HG03139 (cell line): ENCODE measurements around the gene RECK.
"Not testable (repeated sequence)": the region's sequence is repeated elsewhere in the genome, so short reads cannot be mapped to it uniquely, and the experiment has no call there.

Experiments
- ATAC-seq: cut with Tn5 transposase; IDR thresholded peaks from one replicate; pipeline ENCODE4 v1.9.1; 2021; ENCODE audit not compliant: unreplicated experiment

Gene RECK

GRCh38 chr9:36109071-36109470, 72.4 kb downstream of the RECK start:
- no peak for ATAC-seq

DNA sequence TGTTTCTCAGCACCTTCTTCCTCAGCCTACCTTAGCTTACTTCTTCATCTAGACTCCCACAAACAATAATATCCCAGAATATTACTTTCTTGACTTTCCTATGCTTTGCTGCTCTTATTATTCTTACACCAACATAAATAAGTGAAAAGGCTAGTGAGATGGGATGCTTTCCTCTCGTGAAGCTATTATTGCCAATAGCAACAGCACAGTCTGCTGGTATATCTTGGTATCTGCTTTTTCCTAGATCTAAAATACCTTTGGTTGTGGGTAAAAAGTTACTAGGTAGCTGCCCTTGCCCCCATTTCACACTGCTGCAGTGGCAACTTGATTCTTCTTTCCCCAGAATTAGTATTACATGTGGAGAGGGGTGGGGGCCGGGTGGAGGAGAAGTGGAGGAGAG, 73.7 kb downstream of the RECK start:
- ATAC-seq = no peak

DNA sequence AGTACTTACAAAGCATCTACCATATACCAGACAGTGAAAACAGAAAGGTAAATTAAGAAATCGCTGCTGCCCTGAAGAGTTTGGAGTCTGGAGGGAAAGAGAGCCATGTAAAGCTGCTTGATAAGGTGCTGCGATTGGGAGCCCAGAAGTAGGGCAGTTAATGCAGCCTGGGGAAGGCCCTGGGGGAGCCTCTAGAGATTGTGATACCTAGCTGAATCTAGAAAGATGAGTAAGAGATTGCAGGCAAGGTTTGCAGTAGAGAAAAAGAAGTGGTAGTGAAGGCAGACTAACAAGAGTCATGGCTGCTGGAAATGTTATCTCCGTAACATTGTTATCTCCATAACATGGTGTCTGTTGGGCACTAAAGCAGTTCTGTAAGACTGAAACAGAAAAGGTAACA, 75.8 kb downstream of the RECK start:
- ATAC-seq = no peak

DNA sequence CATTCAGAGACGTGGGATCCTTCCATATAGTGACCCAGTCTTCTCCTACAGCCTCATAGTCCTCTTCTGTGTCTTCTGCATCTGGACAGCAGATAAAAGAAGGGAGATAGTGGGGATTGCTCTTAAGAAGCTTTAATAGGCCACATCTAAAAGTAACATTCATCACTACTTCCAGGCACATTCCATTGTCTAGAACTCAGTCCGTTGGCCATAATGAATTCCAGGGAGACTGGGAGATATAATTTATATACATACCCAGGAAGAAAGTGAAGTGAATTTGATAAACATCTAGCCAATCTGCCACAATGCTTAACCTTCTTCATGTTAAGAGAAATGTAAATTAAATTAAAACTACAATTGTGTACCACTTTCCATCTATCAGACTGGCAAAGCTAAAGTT, 77.3 kb downstream of the RECK start:
- no peak for ATAC-seq

DNA sequence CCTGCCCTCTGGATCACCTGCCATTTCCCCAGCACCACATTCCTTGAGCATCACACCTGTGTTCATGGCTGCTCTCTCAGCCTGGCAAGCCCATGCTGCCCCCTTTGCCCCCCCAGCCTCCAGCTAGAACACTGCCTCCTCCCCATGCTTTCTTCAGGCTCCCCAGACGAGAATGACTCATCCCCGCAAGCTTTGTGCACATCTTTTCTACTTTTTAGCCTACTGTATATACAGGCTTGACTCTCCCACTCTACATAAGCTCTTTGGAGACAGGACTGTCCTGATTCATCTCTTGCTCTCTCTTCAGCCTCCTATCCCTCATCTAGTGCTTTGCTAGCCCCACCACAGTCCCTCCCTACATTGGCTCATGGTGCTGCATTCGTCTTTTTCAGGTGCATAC, 79.9 kb downstream of the RECK start:
- ATAC-seq = no peak

DNA sequence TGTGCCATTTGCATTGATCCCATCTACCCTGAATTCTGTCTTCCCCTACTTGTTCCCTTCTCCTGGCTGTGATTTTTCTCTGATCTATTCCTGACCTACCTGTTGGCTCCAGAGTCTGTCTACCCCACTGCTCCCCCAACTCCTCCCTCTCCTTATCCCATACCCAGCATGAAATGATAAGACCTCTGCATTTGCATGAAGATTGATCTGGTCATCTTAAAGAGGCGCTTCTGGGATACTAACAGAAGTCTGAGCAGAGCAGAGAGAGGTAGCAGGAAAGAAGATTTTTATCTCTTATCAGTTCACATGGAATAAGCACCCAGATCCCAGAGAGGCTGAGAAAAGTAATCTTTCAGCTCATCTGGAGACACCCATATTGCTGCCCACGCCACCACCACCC, 81.5 kb downstream of the RECK start:
- no peak for ATAC-seq

GRCh38 chr9:36118706-36119105, 82.0 kb downstream of the RECK start:
- ATAC-seq = no peak

- no peak for ATAC-seq
These were observed 82.8 kb downstream of the RECK start for GRCh38 chr9:36119476-36119875.

DNA sequence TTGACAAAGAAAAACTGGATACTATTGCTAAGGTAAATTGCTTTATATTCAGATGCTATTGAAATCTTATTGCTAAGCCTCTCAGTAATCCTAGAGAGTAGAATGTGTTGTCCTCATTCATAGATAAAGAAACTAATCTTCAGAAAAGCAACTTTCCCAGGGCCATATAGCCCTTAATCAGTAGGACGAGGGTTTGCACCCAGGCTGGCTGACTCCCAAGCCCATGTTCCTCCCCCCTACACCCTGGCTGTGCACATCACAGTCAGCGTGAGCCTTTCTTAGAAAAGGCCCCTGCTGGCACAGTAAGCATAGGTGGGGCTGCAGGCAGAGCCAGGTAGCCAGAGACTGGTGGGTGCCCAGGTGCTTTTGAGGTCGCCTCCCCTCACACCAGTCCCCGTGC, 84.0 kb downstream of the RECK start:
- no peak for ATAC-seq

DNA sequence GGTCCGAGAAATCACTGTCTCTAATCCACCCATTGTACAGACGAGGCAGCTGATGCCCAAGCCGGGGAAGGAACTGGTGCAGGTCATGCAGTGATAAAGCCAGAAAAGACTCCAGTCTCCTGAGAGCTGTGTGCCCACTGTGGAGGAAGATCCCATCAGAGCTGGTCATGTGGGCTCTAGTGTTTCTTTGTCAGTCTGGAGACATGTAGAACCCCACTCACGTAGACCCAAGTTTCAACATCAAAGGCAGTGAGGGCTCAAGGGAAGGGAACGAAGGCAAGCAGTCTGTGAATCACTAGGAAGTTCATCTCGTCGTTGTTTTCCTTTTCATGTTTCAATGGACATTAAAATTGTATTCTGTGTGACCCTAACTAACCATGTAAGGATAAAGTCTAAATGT, 85.3 kb downstream of the RECK start:
- ATAC-seq = no peak

DNA sequence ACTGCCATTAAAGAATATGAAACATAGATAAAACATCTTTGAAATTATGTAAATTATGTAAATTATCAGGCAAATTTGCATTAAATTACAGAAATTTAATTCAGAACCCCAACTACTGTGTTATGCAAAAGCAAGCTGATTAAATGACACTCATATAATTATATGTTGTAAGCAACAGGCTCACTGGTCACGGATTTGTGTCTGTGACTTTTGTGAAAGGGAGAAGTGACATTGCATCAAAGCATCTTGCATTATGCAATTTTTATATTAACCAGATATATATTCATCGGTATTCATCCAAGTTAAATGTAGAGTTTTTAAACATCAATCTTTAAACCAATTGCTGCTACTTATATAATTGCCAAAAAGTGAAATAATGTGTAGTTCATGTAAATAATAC, 86.8 kb downstream of the RECK start:
- ATAC-seq = no peak

- no peak for ATAC-seq
These were observed 88.5 kb downstream of the RECK start for GRCh38 chr9:36125062-36125855.

DNA sequence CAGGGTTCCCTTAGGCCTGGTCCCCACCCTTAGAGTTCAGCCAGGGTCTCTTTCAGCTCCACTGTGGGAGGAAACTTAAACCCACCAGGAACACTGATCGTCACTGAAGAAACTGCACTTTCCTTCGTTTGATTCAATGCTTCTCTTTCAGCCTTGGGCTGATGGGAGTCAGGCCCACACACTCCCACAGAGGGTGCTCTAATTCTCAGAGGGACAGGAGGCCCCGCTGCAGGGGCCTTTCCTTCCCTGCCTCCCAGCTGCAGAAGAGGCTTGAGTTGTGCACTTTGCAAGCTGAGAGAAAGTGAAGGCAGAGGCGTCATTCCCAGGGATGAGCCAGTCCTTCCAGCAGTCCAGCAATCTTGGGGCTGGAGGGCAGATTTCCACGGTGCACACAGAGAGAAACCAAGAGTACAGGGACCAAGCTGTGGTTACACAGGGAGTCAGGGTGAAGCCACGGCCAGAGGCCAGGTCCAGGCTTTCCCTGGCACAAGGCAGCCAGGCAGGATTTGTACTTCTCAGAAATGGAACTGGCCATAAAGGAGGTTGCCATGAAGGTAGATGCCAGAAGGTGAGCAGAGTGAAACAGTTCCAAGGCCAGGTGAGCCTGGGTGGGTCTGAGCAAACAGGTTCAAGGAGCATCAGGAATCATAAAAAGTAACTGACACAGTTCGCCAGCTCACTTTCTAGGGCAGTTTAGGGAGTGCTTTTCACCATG, 89.5 kb downstream of the RECK start:
- no peak for ATAC-seq

GRCh38 chr9:36127652-36128244, 91.0 kb downstream of the RECK start:
- ATAC-seq = no peak

- ATAC-seq = no peak
These were observed 91.6 kb downstream of the RECK start for GRCh38 chr9:36128349-36128748.

DNA sequence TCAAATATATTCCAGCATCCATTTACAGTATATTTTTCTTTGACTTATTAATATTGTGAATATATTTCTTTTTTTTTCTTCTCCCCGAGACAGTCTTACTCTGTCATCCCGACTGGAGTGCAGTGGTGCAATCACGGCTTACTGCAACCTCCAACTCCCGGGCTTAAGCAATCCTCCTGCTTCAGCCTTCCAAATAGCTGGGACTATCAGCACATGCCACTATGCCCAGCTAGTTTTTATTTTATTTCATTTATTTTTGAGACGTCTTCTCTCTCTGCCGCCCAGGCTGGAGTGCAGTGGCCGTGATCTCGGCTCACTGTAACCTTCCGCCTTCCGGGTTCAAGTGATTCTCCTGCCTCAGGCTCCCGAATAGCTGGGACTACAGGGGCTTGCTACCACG, 92.4 kb downstream of the RECK start:
- no peak for ATAC-seq

DNA sequence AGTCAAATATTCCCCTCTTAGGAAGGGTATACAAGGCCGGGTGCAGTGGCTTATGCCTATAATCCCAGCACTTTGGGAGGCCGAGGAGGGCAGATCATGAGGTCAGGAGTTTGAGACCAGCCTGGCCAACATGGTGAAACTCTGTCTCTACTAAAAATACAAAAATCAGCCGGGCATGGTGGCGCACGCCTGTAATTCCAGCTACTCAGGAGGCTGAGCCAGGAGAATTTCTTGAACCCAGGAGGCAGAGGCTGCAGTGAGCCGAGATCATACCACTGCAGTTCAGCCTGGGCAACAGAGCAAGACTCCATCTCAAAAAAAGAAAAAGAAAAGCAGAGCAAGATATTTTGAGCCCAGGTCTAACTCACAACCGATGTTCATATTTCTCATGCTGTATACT, 95.0 kb downstream of the RECK start:
- not testable (repeated sequence) for ATAC-seq

DNA sequence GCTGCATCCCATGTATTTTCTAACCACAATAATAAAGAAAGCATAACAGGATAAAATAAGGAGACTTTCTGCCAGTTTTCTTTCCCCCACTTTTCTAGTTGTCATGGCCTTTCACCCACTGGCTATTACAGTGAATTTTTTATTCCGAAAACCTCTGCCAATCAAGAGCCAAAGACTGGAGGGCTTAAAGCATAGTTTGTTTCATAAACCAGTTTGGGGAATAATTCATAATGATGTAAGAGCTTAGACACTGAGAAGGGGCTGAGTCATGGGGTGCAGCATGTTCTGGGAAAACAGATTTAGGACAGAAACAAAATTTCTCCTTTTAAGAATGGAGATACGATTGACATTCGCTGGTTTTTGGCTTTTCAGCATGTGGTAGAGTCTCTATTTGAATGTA, 95.4 kb downstream of the RECK start:
- no peak for ATAC-seq

DNA sequence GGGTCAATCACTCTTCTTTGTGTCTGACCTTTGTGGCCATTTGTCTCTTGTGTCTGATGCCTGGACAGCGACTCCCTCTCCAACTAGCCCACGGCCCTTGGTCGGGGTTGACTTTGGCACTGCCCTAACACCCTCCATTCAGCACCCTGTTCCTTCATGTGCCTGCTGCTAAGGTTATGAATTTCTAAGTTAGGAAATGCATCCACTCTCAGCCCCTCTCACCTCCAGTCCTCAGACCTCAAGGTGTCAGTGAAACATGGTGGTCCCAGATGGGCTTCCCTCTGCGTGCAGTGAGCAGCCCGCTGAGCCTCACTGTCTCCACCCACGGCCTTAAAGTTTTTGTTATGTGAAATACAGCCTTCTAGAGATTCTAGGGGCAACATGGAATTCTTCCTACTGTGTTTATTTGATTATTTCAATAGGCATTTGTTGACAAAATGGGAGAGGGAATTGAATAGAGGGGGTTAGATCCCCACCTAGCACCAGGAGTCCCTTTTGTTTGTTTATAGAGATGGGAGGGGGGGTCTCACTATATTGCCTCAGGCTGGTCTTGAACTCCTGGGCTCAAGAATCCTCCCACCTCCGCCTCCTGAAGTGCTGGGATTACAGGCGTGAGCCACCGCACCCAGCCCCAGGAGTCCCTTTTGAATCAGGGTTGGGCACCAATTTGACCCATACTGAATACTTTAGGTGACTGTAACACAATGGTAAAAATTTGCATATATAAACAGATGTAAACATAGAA, 98.2 kb downstream of the RECK start:
- no peak for ATAC-seq

GRCh38 chr9:36135741-36136271, 99.1 kb downstream of the RECK start:
- ATAC-seq = no peak

DNA sequence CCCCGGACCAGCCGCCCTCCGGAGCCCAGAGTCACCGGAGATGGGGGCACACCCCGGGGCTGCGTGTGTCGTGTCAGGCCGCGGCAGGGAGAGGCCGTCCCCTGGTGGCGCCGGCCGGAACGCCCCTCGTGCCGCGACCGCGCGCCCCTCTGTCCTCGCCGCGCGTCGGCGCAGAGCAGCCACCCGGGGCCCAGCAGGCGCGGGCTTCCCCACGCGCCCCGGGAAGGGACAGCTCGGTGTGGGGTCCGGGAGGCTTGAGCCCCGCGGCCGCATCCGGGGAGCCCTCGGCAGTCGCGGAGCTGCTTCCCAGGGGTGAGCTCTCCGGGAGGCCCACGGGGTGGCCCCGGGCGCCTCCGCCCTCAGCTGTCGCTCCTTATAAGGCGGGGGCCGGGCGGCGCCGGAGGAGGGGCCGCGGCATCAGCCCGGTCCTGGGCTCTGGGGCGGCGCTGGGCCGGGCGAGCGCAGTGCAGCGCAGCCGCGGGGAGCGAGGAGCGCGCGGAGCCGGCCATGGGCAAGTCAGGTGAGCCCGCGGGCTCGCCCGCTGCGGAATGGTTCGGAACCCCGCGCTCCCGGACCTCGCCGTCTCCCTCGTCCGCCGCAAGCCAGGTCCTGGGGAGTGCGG, 99.7 kb downstream of the RECK start, which contains the start of gene GLIPR2:
TSS of gene GLIPR2 (plus strand) at position 462 of the 622 bp plus-strand sequence. CDS start at position 508, 46 bp downstream.
- ATAC-seq = peak; percentile 84
